Stimulated activated CD8-positive, alpha-beta memory T cell treated with anti-CD3 and anti-CD28 coated beads, Interleukin-2, amount 100 ng/mL, for 1 hour (primary cell): ENCODE data around the gene ERMAP.
"Not testable (repeated sequence)": the region's sequence is repeated elsewhere in the genome, so short reads cannot be mapped to it uniquely, and the experiment has no call there.

Source experiments
- DNase-seq, 2 donors: peaks; one replicate each; pipeline ENCODE4 v3.0.0-alpha.2; 2020; ENCODE audit warnings: low read depth in 2 of 2

ERMAP gene

GRCh38 chr1:42845193-42845592 lies 28.3 kb downstream of the ERMAP start:
- no peak for DNase-seq

DNA sequence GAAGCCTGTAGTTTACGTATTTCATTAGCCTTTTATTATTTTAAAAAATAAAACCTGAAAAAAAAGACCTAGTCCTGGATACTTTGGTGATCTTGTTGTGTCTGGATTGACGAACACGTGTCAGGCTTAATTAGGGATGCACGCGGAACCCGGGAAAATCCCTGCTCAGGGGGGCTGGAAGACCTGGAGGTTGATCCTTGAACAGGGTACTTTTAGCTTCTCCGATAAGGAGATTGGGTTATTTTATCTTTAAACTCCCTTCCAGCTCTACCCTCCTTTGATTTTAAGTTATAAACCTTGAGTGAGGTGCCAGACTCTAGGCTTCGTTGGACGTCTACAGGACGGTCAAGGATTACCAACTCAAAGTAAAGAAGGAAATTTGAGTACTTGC lies 28.9 kb downstream of the ERMAP start:
- DNase-seq, result no peak

GRCh38 chr1:42846257-42847110 lies 29.6 kb downstream of the ERMAP start, which contains the start of gene ZNF691:
Gene ZNF691 (plus strand): TSS chr1:42846613. CDS start chr1:42849659, 3,046 bp downstream.
- peak; percentile 63 to 70 for DNase-seq

GRCh38 chr1:42847111-42847595 lies 30.2 kb downstream of the ERMAP start:
- no peak for DNase-seq

GRCh38 chr1:42847721-42848460 lies 31.0 kb downstream of the ERMAP start:
- no peak for DNase-seq

DNA sequence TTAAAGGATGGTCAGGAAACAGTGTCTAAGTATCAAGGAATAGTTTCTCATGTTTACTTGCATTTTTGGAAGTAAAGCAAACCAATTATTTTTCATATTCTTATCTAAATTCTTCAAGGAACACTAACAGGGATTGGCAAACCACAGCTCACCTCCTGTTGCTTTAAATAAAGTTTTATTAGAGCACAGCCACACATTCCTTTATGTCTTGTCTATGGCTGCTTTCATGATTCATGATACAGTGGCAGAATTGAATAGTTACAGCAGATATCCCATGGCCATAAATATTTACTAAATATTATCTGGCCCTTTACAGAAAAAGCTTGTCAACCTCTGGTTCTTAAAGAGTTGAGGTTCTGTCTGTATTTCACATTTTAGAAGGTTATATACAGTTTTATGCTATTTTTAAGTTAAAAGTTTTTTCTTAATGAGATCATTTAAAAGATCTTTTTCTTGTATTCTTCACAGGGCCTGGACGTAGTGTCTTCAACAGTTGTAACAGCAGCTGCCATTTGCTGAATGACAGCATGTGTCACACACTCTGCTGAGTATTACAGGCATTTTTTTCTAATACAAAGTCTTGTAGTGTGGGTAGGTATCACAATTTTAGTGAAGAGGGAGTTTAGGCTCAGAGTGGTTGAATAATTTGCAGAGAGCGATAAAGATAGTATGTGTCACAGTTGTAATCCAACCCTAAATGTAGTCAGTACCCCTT lies 32.1 kb downstream of the ERMAP start:
- no peak for DNase-seq

DNA sequence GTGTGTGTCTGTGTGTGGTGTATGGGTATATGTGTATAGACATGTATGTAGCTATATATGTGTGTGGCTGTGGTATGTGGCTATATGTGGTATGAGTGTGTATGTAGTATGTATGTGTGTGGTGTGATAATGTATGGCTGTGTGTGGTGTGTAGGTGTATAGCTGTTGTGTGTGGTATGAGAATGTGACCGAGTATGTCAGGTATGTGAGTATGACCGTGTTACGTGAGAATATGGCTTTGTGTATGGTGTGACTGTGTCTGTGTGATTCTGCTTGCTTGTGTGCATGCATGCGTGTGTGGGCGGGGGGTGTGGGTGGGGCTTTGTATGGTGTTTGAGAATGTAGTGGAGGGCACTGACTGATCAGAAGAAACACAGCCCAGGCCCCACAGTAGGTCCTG lies 33.0 kb downstream of the ERMAP start:
- DNase-seq, result no peak

- DNase-seq, result no peak
Observed at GRCh38 chr1:42851420-42851819, 34.5 kb downstream of the ERMAP start.

DNA sequence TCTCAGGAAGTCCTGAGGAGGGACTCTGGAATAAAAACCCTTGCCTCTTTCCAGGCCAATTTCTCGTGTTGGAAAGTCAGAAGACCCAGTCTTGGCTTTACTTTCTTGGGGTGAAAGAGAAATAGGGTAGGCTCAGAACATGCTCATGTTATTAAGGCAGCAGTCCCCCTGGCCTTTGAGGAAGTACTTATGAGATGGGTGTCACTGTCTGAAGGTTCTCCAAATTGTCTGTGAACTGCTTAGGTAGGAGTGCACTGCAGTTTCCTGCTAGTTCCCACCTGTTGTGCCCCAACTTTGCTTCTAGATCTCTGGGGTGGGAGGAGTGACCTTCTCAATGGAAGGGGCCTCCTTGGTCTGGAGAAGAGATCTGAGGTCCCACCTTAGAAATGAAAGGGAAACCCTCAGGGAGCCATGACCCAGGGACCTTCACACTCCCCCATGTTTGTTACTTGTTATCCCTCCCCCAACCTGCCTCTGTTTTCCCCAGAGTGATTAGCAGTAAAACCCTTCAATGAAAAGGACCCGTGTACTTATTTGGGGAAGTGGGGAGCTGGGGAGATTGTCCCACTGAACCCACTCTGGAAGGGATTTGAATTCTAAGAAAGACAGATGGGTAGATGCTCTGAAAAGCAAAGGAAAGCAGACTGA lies 35.2 kb downstream of the ERMAP start:
- no peak for DNase-seq

- DNase-seq, result no peak
Observed at GRCh38 chr1:42852608-42852980, 35.7 kb downstream of the ERMAP start.

- no peak for DNase-seq
Observed at GRCh38 chr1:42853116-42853884, 36.4 kb downstream of the ERMAP start.

GRCh38 chr1:42856554-42856953 lies 39.6 kb downstream of the ERMAP start:
- not testable (repeated sequence) for DNase-seq

GRCh38 chr1:42859366-42859765 lies 42.4 kb downstream of the ERMAP start:
- DNase-seq, result not testable (repeated sequence)

- DNase-seq, result no peak
Observed at GRCh38 chr1:42860339-42861013, 43.6 kb downstream of the ERMAP start.

GRCh38 chr1:42861014-42861399 lies 44.1 kb downstream of the ERMAP start:
- no peak for DNase-seq

- no peak for DNase-seq
Observed at GRCh38 chr1:42866549-42866948, 49.6 kb downstream of the ERMAP start.

GRCh38 chr1:42868466-42868865 lies 51.5 kb downstream of the ERMAP start:
- DNase-seq, result not testable (repeated sequence)

GRCh38 chr1:42869254-42869653 lies 52.3 kb downstream of the ERMAP start:
- DNase-seq, result not testable (repeated sequence)

DNA sequence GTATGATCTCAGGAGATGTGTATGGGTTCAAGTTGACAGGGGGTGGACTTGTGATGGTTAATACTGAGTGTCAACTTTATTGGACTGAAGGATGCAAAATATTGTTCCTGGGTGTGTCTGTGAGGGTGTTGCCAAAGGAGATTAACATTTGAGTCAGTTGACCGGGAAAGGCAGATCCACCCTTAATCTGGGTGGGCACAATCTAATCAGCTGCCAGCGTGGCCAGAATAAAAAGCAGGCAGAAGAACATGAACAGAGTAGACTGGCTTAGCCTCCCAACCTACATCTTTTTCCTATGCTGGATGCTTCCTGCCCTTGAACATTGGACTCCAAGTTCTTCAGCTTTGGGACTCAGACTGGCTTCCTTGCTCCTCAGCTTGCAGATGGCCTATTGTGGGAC lies 52.8 kb downstream of the ERMAP start:
- not testable (repeated sequence) for DNase-seq

GRCh38 chr1:42873108-42873507 lies 56.2 kb downstream of the ERMAP start:
- DNase-seq, result not testable (repeated sequence)
